T-helper 1 cell treated with Interleukin-12 subunit alpha and Interleukin-12 subunit beta and Interleukin-4 antibody, amounts not matched to agents 30 ng/mL and 1 ng/mL, for 36 hours (primary cell): ENCODE data around the gene ARV1. TPM values are rescaled to one million over a fixed set of nuclear protein-coding genes. Genes with fewer than 3 reads are reported as not detected.
"Not testable (repeated sequence)": the region's sequence is repeated elsewhere in the genome, so short reads cannot be mapped to it uniquely, and the experiment has no call there.

ENCODE experiments used
- intact Hi-C: fragments of 100-400 bp; cut with micrococcal nuclease; formaldehyde crosslinking; loops from one replicate; pipeline ENCODE4 v1.15.1; 2024
- total RNA-seq: library from RNA; stranded (reverse); gene quantifications from 2 replicates; pipeline ENCODE4 v1.2.3, GENCODE V29; 2022

Gene ARV1
- total RNA-seq, 1 donor from 2014 or later = 11.7 TPM

- intact Hi-C loops = loop anchor here (5.0 kb wide), 7 partner anchors 224 to 1976 kb away; partner anchors contain the start of genes CCSAP, GALNT2, NTPCR and NUP133
Measured at GRCh38 chr1:230976360-230976759, 2.5 kb upstream of the ARV1 start.

GRCh38 chr1:230976825-230977747 is 1.8 kb upstream of the ARV1 start:
- intact Hi-C loops = loop anchor here (1.0 to 5.0 kb wide), 8 partner anchors 8 to 1975 kb away; partner anchors contain the start of genes CCSAP, GALNT2, NTPCR and NUP133

GRCh38 chr1:230977761-230978490 is 968 bp upstream of the ARV1 start:
- intact Hi-C loops = loop anchor here (1.0 to 5.0 kb wide), 13 partner anchors 9 to 1974 kb away; partner anchors contain the start of genes CCSAP, EGLN1, GALNT2 and NTPCR

GRCh38 chr1:230979389-230979716 is 459 bp downstream of the ARV1 start:
- intact Hi-C loops = loop anchor here (1.0 to 5.0 kb wide), 17 partner anchors 49 to 1973 kb away; partner anchors contain the start of genes ABCB10, C1orf198, CCSAP and COG2

- intact Hi-C loops = loop anchor here (1.0 to 5.0 kb wide), 17 partner anchors 49 to 1972 kb away; partner anchors contain the start of genes ABCB10, C1orf198, CCSAP and COG2
Measured at GRCh38 chr1:230979952-230980351, 1.1 kb downstream of the ARV1 start.

GRCh38 chr1:230982696-230983095 is 3.8 kb downstream of the ARV1 start:
- intact Hi-C loops = no loop called here

GRCh38 chr1:230983811-230984210 is 4.9 kb downstream of the ARV1 start:
- intact Hi-C loops = no loop called here

- intact Hi-C loops = not testable (repeated sequence)
Measured at GRCh38 chr1:230984622-230985515, 6.0 kb downstream of the ARV1 start.

- intact Hi-C loops = no loop called here
Measured at GRCh38 chr1:230985711-230986110, 6.8 kb downstream of the ARV1 start.

GRCh38 chr1:230986976-230987375 is 8.1 kb downstream of the ARV1 start:
- intact Hi-C loops = no loop called here

GRCh38 chr1:230987448-230987847 is 8.6 kb downstream of the ARV1 start:
- intact Hi-C loops = no loop called here

GRCh38 chr1:230992100-230992774 is 13.3 kb downstream of the ARV1 start:
- intact Hi-C loops = no loop called here

GRCh38 chr1:230994860-230995259 is 16.0 kb downstream of the ARV1 start:
- intact Hi-C loops = no loop called here

- intact Hi-C loops = no loop called here
Measured at GRCh38 chr1:231000201-231000600, 21.3 kb downstream of the ARV1 start.

GRCh38 chr1:231000639-231001038 is 21.7 kb downstream of the ARV1 start:
- intact Hi-C loops = no loop called here

- intact Hi-C loops = no loop called here
Measured at GRCh38 chr1:231001892-231002291, 23.0 kb downstream of the ARV1 start.

GRCh38 chr1:231007535-231007934 is 28.6 kb downstream of the ARV1 start:
- intact Hi-C loops = not testable (repeated sequence)

- intact Hi-C loops = no loop called here
Measured at GRCh38 chr1:231011360-231011759, 32.5 kb downstream of the ARV1 start.

- intact Hi-C loops = no loop called here
Measured at GRCh38 chr1:231011963-231012362, 33.1 kb downstream of the ARV1 start.

- intact Hi-C loops = no loop called here
Measured at GRCh38 chr1:231013391-231014015, 34.6 kb downstream of the ARV1 start.
